HG03064 (cell line): ENCODE results near the gene CFHR4.
"Not testable (repeated sequence)": the region's sequence is repeated elsewhere in the genome, so short reads cannot be mapped to it uniquely, and the experiment has no call there.

ENCODE experiments used
- ATAC-seq: cut with Tn5 transposase; IDR thresholded peaks from one replicate; pipeline ENCODE4 v1.9.1; 2021; ENCODE audit warnings: low read depth; ENCODE audit not compliant: unreplicated experiment

Gene CFHR4

DNA sequence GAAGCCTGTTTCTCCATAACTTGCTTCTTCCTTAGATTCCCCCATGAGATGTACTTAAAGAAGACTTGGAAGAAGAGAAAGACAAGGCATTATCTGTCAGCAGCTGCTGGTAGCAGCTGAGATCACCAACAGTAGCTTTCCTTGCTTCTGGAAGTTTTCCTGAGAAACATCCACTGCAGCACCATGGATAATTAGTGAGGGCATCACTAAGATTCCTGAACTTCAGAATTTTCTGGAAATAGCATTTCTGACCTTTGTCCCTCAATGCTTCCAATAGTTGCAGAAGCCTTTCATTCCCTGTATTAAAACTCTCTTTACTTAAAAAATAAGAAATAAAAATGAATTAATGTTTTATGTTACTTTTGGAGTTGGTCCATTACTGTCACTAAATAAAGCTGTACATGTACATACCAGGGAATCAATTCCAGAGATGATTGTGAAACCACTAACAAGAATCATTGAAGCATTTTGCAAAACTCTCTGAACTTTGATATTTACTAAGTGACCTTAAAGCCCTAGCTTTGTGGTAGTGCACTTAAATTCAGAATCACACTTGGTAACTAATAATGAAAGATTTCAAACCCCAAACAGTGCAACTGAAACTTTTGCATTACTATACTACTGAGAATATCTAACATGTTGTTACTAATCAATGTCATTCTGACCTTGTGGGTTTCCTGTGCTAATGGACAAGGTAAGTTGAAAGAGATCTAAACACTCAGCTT, at the start of gene CFHR4:
Gene CFHR4, plus strand, starts transcription at position 538 of the 725 bp plus-strand sequence. Its CDS starts 99 bp downstream, at position 637.
- ATAC-seq: peak; percentile 97

DNA sequence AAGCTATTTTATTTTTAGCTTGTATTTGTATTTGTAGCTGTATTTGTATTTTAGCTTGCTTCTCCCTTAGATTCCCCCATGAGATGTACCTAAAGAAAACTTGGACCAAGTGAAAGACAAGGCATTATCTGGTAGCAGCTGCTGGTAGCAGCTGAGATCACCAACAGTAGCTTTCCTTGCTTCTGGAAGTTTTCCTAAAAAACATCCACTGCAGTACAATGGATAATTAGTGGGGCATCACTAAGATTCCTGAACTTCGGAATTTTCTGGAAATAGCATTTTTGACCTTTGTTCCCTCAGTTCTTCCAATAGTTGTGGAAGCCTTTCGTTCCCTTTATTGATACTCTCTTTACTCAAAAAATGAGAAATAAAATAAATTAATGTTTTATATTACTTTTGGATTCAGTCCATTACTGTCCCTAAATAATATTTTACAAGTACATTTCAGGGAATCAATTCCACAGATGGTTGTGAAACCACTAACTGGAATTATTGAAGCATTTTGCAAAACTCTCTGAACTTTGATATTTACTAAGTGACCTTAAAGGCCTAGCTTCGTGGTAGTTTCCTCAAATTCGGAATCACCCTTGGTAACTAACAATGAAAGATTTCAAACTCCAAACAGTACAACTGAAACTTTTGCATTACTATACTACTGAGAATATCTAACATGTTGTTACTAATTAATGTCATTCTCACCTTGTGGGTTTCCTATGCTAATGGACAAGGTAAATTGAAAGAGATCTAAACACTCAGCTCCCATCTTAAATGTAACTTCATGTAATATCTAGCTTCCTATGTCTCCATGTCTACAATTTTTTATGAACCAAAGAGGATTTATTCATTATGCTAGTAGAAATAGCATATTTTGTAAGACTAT, 38.0 kb upstream of the CFHR4 start:
- not testable (repeated sequence) for ATAC-seq

DNA sequence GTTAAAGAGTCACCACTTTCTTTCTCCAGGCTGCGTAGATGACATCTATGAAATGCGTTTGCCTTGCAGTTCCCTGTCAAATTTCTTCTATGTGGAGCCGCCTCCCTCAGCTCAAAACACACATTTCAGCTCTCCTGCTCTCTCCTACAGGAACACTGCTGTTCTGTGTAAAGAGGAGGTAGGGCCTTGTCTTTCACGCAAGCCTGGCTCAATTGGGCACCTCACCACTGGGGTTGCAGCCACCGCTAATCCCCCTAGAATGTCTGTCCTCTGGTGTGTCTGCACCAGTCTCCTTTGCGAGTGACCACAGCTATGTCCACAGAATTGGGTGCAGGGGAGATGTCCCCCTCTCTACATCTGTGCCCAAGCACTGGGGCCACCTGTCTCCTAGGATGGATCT, 31.8 kb upstream of the CFHR4 start:
- ATAC-seq: no peak

DNA sequence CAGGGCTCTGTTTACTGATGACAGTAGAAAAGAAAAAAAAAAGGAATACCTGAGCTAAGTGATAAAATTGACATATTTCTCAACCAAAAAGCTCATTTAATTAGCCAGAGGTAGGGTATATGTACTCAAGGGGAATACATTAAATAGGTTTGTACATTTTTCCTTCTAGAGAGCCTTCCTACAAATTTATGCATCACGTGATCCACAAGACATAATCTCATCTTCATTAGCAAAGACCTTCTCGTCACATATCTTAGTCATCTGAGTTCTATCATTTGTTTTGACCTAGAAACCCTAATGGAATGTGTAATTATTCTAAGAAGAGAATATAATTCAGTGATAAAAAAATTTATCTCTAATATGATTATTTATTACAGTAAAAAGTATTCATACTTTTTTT, 30.7 kb upstream of the CFHR4 start:
- no peak for ATAC-seq

DNA sequence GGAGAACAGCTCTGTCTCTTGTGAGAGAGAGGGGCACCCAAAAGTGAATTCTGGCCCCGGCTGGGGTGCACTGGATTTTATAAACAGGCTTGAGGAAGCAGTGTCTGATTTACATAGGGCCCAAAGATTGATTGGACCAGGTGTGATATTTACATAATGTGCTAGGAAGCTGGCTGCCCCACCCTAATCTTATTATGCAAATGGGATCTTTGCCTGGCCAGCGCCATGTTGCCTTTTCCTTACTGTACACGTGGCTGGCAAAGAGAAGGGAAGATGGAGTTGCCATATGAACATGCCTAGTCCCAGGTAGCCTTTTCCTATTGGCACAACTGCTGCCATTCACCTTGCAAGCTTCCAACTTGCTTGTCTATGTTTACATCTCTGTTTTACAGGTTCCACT, 29.0 kb upstream of the CFHR4 start:
- ATAC-seq: no peak

DNA sequence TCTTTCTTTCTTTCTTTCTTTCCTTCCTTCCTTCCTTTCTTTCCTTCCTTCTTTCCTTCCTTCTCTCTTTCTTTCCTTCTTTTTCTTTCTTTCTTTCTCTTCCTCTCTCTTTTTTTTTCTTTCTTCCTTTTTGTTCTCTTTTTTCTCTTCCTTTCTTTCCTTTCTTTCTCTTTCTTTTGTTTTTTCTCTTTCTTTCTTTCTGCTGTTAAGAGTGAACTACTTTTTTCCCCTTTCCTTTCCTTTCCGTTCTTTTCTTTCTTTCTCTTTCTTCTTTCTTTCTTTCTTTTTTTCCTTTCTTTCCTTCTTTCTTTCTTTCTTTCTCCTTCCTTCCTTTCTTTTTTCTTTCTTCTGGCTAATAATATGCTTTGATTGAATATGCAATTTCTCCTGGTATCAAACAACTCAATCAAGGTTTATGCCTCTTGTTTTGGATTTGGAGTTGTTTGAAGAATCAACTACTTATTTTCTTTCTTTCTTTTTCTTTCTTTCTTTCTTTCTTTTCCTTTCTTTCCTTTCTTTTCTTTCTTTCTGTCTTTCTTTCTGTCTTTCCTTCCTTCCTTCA, 27.4 kb upstream of the CFHR4 start:
- ATAC-seq: no peak

DNA sequence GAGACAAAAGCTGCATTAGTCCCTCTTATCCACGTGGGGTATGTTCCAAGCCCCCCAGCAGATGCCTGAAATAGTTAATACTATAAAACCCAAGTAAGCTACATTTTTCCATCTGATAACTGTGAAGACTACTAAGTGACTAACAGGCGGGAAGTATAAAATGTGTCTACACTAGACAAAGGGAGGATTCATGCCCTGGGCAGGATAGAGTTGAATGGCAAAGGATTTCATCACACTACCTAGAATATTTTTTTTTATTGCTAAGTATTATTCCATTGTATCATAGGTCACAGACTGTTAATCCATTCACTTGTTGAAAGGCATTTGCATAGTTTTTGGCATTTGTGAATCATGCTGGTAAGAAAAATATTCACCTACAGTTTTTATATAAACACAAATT, 26.4 kb upstream of the CFHR4 start:
- no peak for ATAC-seq

DNA sequence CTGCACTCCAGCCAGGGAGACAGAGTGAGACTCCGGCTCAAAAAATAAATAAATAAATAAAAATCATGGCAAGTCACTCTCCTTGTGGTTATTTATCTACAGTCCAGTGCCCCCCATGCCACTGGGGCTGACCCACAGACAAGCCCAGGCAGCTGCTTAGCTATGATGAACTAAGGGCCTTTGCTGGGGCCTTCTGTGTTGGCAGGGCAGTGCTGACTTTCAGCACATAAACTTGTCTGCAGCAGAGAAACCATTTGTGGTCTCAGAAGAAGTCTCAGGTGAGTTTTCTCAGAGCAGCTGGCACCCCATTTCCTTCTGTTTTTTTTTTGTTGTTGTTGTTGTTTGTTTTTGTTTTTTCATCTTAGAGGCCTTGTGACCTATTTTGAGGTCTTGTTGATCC, 20.9 kb upstream of the CFHR4 start:
- no peak for ATAC-seq

DNA sequence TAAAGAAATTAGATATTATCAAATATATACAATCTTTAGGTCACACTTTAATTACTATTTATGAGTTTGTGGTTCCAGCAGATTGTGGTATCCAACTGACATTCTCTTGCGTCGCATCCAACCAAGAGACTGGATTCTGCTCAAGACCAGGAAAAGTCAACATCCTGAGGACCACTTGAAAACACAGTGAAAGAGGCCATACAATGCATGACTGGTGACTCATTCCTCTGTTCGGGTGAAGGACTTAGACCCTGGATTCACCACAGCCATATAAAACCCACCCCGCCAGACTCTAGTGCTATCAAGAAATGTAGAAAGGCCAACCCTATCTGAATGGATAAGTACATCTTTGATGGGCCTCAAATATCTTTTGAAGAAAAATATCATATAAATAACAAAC, 14.5 kb upstream of the CFHR4 start:
- no peak for ATAC-seq

DNA sequence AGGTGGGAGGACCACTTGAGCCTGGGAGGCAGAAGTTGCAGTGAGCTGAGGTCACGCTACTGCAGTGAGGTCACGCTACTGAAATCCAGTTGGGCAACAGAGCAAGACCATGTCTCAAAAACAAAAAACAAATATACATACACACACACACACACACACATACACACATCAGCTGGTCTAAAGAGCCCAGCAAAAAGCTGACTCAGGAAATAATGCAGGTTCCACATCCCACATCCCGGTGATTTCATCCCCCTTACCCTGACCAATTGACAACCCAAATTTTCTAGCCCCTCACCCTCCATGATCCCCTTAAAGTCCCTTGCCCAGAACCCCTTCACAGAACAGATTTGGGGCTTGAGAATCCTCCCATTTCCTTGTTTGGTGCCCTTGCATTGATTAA, 11.9 kb upstream of the CFHR4 start:
- ATAC-seq: no peak

DNA sequence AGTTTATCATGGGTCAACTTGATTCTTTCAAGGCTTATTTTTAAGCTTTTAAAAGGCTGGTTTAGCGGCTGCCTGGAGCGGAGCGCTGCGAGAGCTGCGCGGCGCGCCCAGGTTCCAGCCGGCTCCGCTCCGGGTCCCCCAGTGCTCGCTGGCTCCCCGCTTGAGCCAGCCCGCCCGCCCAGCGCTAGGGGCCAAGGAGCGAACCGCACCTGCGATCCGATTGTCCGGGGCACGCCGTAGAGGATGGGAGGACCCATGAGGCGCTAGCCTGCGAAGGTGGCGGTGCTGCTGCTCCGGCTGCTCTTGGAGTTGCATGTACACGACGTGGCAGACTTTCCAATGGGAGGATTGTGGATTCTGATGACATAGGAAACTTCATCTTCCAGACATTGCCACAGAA, 9.9 kb upstream of the CFHR4 start:
- no peak for ATAC-seq

DNA sequence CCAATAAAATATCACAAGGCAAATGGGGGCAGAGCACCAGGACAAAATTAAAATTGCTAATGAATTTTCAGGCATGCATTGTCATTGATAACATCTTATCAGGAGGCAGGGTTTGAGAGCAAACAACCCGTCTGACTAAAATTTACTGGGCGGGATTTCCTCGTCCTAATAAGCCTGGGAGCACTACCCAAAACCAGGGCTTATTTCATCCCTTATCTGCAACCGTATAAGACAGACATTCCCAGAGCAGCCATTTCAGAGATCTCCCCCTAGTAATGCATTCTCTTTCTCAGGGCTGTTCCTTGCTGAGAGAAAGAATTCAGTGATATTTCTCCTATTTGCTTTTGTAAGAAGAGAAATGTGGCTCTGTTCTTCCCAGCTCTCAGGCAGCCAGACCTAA, 1.3 kb upstream of the CFHR4 start:
- ATAC-seq: not testable (repeated sequence)

DNA sequence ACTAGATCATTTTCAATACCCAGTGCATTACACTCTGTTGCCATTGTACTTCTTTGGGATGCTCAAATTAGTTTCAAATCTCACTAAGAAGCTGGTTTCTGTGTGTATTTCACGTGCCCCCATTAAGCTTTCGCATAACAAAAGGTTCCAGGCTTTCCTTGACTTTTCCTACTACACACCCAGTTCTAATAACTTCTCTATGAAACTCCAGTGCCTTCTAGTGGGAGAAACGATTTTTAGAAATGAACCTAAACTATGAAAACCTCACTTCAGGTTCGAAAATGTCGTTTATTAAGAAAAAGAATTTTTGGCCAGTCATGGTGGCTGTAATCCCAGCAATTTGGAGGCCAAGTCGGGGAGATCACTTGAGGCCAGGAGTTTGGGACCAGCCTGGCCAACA, 2.8 kb downstream of the CFHR4 start:
- ATAC-seq: no peak

DNA sequence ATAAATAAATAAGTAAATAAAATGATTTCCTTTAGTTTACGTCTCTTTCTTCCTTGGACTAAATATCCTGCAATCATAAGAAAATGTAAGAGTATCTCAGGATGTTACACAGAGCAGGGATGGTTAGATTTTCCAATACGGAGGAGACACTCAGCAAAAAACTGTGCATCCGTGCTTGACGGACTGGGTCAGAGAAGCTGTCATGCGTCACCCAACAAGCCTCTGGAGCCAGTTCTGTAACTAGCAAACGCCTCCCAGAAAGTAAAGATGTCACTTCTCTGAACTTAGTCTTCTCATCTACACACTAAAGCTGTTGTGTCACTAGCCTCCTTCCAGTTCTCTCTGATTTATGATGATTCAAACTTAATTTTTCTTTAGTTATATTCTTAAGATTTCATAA, 3.4 kb downstream of the CFHR4 start:
- ATAC-seq: no peak

DNA sequence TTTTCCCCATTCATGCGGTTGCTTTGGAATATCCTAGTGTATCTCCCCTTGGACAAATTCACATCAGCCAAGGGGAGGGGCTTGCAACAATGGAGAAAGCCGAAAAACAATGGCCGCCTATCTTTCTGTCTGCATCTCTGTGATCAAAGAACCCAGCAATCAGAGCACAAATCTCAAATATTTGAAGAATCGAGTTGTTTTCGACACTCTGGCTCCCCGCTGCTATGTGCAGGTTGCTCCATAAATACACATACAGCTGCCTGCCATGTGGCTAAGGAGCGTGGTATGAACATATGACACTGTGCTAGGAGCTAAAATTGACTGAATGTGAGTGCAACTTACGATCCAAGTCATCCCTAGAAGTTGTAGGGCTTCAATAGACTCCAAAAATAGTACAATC, 8.5 kb downstream of the CFHR4 start:
- ATAC-seq: no peak

DNA sequence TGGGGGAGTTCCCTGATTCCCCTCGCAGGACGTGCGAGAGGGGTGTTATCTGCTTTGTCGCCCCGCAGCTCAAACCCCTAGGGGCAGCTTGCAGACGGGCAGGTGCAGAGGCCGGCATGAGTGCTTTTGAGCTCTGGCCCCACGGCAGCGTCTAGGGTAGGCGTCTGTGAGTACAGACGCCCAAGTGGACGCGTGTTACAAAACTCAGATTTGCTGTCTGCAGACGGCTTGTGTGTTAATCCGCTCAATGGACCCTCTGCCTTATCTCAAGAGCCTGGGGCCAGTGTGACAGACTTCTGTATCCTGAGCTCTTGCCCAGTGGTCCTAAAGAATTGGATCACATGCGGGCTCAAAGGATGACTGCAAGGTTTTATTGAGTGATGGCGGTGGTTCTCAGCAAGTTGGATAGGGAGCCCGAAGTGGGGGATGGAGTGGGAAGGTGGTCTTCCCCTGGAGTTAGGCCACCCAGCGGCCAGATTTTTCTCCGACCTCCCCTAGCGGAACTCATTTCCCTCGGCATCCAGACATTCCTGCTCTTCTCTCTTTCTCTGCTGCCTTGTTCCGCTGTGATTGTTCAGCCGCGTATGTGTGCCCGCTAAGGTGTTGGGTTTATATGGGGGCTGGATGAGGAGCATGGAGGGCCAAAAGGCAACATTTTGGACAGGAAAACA, 9.4 kb downstream of the CFHR4 start:
- ATAC-seq: no peak

DNA sequence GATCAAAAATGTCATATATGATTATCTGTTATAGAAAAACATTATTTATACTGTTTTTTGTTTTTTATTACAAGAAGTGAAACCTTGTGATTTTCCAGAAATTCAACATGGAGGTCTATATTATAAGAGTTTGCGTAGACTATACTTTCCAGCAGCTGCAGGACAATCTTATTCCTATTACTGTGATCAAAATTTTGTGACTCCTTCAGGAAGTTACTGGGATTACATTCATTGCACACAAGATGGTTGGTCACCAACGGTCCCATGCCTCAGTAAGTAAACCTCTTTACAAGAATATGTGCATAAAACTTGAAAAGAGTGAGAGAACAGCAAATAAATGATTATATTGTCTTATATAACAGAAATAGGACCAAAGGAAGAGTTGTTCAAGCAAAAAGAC, 14.5 kb downstream of the CFHR4 start:
- ATAC-seq: no peak

DNA sequence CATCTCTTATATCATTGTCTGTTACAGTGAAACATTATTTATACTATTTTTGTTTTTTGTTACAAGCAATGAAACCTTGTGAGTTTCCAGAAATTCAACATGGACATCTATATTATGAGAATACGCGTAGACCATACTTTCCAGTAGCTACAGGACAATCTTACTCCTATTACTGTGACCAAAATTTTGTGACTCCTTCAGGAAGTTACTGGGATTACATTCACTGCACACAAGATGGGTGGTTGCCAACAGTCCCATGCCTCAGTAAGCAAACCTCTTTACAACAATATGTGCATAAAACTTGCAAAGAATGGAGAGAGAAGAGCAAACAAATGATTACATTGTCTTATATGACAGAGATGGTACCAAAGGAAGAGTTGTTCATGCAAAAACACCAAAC, 22.4 kb downstream of the CFHR4 start:
- no peak for ATAC-seq

DNA sequence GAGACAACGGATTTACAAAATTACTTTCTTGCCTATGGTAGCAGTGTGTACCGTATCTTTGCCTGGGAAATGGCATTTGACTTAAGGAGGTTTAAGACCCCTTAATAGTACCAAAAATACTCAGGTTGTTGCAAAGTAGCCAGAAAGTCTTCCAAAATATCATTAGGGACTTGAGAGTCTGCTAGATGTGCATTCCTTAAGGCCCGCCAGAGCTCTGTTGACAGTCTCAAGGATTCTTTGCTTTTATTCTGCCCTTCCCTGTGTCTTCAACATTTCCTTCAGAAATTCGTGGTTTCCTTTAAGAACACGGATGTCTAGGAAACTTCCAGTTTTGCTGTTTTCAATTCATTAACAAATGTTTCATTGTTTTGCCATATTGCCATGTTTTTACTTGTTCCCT, 24.4 kb downstream of the CFHR4 start:
- ATAC-seq: not testable (repeated sequence)

DNA sequence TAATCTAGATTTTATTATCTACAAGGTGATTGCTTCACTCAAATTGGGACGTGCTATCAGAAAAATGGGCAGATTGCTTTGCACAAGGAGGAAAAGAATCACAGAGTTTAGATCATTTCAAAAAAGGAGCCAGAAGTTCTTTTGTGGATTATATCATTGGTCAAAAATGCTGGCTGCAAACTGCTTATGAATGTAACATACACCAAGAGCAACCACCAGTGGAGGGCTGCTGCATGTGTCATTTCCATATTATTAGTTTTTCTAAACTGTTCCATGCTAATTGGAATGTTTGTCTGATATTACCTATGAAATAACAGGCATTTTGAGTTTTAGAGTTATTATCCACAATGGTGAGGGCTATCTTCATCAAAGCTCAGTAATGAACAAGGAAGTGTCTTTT, 39.0 kb downstream of the CFHR4 start:
- not testable (repeated sequence) for ATAC-seq

DNA sequence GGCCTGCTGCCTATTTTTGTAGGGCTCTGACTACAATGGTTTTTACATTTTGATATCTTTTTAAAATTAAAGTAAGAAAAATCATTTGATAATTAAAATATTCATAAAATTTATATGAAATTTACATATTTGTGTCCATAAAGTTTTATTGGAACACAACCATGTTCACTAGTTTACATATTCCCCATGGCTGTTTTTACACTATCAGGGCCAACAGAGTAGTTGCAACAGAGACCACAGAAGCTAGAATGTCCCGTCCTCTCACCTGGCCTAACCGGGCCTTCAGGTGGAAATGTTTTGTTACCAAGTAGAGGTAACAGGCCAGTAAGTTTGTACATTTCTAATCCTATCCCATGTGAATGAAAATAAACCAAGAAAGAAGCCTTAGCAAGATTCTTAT, 45.0 kb downstream of the CFHR4 start:
- not testable (repeated sequence) for ATAC-seq
